Left lobe of liver (tissue), 2 donors: ENCODE results near the gene TMEM30B. TPM values are rescaled to one million over a fixed set of nuclear protein-coding genes. Genes with fewer than 3 reads are reported as not detected.

Experiments
- ATAC-seq: fragments of 200-7000 bp; cut with Tn5 transposase; one replicate; pipeline ENCODE4 v1.9.1; 2020; ENCODE audit warnings: mild to moderate bottlenecking, moderate library complexity
- DNase-seq: peaks from one replicate; pipeline ENCODE4 v3.0.0-alpha.2; 2020; ENCODE audit warnings: low spot score
- total RNA-seq: library from RNA; stranded (reverse); gene quantifications from one replicate; pipeline ENCODE4 v1.2.1, GENCODE V29; 2021
- donor health status: DM: no; HTN: no; CAD: no; lungs with moderate emphysema.
- donor health status: DM: no; HTN: yes; CAD: no.

The TMEM30B gene
- total RNA-seq, 1 donor from 2014 or later: 10.5 TPM

DNA sequence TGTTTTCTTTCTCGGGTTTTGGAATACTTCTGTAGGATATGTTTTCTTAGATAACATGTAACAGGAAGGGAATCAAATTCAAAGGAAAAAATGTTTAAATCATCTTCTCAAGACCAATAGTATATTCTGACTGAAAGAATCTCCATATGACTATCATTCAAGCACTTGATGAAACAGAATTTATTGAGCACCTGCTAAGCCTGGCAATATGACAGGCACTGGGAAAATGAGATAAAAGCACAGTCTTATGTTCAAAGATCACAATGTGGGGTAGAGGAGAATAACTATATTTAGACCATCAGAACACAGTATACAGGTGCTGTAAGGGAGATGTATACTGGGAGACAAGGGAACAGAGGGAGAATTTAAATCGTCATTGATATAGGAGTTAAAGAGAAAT is 19.1 kb upstream of the TMEM30B start:
- DNase-seq (no peak), ATAC-seq (no peak)

DNA sequence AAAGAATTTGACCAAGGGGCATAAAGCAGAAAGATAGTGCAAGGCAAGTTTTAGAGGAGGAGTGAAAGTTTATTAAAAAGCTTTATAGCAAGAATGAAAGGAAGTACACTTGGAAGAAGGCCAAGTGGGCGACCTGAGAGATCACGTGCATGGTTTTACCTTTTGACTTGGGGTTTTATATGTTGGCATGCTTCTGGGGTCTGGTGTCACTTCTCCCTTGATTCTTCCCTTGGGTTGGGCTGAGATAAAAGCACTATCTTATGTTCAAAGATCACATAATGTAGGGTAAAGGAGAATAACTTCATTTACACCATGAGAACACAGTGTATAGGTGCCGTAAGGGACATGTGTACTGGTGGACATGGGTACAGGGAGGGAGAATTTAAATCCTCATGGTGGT is 17.7 kb upstream of the TMEM30B start:
- DNase-seq (no peak), ATAC-seq (no peak)

DNA sequence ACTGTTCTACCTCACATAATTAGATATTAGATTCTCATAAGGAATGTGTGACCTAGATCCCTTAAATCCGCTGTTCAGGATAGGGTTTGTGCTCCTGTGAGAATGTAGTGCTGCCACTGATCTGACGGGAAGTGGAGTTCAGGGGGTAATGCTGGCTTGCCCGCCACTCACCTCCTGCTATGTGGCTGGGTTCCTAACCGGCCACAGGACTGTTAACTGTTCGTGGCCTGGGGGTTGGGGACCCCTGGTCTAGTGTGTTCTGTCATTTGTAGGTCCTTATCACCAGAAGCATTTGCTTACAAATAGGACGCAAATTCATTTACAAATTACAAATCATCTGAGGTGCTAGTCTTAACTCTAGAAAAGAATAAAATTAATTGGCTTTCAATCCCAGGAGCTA is 16.4 kb upstream of the TMEM30B start:
- no peak for DNase-seq
- ATAC-seq: no peak

DNA sequence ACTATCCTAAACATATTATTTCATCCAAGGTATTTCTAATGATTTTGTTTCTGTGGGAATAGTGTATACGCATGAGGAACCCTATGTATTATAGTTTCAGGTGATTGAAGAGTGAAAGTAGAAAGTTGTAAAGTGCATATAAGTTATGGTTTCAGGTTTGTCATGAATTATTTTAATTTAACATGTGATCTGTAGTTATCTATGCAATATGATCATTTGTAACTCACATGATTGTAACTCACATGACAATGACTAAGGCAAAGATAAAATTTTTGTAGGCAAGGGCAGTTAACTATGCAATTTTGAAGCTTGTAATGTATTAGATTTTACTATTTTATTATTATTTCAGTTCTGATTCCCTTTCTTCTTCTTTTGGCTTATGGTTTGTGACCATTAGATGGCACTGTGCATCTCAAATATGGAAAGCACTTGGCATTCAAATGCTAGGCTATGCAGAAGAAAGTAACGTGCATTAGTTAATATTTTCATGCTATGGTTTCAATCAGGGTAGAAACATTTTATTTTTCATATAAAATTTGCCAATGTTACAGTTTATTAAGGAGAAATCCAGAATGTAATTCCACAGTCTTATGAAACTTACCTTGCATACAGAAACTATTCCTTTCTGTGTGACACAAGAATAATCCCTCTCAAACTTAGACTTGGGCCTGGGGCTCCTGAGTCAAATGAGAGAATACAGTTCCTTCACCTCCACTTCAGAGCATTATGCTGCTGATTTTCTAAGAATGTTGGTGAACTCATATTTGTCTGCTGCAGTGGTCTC is 15.8 kb upstream of the TMEM30B start:
- no peak for DNase-seq

DNA sequence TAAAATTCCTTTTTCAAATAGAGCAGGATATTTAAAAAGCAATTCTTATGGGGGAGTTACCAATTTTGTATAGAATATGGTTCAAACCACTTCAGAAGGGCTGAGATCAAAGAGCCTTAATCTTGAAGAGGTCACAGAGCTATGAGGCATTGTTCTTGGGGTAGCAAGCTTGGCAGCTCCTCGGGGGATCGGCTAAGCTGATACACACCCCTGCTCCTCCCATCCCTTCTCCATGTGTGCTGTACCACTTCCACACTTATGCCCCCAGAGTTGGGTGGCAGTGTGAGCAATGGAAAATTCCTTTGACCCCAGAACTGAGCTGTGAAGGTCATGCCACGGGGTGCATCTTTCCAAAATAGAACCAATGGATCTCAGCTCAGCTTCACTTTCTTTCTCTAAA is 15.0 kb upstream of the TMEM30B start:
- no peak for DNase-seq
- no peak for ATAC-seq

More for the DNA sequence above, 15.8 kb upstream of the TMEM30B start:
- ATAC-seq: peak; percentile 76

DNA sequence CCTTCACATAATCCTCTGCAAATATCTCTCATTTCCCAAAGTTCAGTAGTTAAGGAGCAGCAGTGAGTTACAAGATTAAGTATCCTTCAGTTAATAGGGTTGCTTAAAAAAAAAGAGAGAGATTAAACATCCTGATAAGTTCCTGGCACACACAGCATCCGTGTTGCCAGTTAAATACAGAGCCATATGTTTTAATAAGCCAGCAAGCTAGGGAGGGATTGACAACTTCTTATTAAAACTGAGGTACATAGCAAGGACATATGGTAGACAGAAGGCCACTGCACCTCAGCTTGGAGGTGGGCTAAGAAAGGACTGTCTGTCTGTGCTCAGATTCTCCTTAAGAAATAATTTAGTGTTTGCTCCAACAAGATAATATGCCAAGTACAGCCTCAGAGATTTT is 9.6 kb upstream of the TMEM30B start:
- DNase-seq: no peak
- no peak for ATAC-seq

DNA sequence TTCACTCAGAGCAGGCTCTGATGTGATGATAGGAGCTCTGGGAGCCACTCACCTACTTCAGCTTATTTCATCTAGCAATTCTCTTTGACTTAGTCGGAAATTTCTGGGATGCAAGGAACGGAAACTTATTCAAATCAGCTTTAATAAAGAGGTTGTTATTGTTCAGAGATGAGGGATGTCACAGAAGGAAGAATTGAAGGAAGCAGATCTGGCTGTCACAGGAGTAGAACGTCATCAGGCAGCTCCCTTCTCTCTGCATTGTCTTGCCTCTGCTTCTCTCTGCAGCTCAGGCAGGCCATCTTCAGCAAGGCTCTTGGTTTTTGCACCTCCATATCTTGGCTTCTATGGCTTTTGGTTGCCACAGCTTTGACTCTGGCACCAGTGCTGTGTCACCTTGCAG is 7.6 kb upstream of the TMEM30B start:
- peak; percentile 24 for ATAC-seq
- no peak for DNase-seq

DNA sequence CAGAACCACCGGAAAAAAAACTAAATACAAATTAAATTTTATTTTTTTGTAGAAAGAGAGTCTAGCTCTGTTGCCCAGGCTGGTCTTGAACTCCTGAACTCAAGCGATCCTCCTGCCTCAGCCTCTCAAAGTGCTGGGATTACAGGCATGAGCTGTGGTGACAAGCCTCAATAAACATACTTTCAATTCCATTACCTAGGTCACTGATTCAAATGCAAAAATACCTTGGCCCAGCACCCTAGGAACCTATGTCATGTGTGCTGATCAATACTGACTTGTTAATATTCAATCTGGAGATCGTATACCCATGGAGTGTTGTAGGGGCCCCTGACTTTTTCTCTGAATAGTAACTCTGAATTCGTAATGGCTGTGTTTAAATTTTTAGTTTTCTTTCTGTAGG is 7.1 kb upstream of the TMEM30B start:
- ATAC-seq (peak; percentile 60), DNase-seq (no peak)

DNA sequence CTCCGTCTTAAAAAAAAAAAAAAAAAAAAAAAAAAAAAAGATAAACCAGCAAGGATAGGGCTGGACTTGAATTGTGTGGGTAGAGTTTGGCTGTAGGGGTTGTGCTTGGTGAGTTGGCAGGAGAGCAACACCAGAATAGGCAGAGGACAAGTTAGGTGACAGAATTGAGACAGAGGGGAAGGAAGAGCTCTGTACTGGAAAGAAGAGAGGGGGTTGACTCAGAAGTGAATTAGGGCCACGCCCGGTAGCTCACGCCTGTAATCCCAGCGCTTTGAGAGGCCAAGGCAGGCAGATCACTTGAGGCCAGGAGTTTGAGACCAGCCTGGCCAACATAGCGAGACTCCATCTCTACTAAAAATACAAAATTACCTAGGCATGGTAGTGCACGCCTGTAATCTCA is 6.1 kb upstream of the TMEM30B start:
- ATAC-seq: no peak

DNA sequence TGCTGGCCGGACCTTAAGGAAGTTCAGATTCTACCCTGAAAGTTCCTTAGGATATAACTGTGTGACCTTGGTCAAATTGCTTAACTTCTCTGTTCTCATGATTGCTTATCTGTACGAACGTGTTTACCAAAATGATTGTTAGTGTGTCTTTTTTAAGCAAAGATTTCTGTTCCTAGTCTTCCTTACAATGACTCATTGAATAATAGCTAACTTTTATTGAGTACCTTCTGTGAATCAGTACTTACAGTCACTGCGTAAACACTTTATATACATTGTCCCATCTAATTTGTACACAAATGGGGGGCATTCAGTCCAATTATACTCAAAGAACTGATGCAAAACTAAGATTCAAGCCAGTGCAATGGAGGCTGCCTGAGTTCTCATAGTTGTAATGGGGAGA is 4.2 kb upstream of the TMEM30B start:
- no peak for DNase-seq
- no peak for ATAC-seq

More for the DNA sequence above, 6.1 kb upstream of the TMEM30B start:
- no peak for DNase-seq

DNA sequence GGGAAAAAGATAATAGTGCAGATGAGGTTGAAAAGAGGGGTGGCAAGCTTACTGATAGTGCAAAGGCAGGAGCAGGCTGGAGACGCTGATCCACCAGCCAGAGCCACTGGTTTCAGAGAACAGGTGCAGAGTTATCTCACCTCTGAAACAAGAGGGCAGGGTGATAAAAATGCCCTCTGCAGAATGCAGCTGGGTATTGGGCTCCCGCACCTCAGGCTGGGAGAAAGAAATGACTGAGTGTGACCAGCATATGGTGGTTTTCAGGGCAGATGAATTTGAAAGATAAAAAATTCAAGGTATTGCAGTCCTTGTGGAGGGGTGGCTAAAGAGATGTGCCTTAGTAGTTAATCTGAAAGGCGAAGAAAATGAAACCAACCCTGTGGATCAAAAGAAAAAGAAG is 2.9 kb upstream of the TMEM30B start:
- ATAC-seq (no peak), DNase-seq (no peak)

DNA sequence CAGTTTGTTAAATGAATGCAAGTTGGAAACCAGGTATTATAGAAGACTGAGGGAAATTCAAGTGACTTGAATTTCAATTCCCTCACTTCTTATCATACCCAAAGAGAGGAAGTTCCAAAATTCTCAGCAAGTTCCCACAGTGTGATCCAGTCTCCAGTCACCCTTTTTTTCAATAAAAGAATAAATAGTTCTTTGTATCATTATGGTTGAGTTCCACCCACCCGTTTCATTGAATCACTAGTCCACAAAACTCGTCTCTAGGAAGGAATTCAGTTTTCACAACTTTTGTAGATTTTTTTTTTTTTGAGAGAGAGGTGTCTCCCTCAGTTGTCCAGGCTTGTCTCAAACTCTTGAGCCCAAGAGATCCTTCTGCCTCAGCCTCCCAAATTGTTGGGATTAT is 1.6 kb upstream of the TMEM30B start:
- ATAC-seq: no peak

DNA sequence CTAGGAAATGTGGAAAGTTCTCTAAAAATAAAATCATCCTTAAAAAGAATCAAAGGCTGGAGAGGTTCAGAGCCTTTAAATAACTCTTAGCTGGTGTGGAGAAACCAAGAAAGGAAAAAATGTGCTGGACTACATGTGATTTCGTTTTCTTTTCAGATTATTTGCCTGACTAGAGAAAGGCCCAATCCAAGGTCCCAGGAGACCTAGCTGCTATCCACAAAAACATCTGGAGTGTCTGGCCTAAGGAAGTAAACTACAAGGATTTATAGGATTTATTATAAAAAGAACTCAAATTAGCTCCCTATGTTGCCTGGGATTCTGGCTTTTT is 774 bp upstream of the TMEM30B start:
- DNase-seq: no peak
- no peak for ATAC-seq

More for the DNA sequence above, 1.6 kb upstream of the TMEM30B start:
- DNase-seq: no peak

DNA sequence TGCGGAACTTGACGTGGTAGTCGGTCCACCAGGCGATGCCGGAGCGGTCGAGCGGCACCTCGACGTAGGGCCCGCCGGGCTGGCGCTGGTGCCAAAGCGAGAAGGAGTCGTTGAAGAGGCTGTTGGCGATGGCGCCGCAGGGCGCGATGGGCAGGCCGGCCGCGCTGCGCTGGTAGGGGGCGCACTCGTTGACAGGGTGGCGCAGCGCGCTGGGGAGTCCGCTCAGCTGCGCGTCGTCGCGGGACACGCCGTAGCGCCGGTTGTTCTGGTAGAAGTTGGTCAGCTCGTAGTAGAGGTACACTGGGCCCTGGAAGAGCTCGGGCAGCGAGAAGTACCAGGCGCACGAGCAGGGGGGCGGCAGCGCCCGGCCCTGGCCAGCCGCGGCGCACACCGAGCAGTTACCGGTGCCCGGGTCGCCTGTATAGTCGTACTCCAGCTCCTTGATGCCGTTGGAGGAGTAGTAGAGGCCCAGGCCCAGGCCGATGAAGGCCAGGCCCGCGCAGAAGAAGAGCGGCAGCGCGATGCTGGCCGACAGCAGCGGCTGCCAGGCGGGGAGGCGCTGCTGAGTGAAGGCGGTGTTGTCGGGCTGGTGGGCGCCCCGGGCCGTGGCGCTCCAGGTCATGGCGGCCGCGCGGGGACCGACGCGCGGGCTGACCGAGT is 482 bp downstream of the TMEM30B start:
- ATAC-seq (peak; percentile 84), DNase-seq (peak; percentile 80)

DNA sequence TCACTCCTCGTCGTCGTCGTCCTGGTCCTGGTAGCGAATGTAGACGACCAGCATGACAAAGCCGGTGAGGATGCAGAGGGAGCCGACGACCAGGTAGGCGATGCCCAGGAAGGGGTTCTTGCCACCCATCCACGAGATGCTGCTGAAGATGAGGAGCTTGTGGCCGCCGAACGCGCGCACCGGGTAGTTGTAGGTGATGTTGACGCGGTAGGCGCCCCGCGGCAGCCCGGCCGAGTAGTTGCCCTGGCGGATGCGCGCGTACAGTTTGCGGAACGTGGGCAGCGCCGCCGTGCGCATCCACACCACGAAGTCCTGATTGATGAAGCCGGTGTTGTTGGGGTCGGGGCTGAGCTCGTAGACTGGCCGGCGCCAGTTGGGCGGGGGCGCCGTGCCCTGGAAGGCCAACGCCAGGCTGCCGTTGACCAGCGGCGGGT is 1.0 kb downstream of the TMEM30B start:
- DNase-seq (no peak), ATAC-seq (peak; percentile 37)

DNA sequence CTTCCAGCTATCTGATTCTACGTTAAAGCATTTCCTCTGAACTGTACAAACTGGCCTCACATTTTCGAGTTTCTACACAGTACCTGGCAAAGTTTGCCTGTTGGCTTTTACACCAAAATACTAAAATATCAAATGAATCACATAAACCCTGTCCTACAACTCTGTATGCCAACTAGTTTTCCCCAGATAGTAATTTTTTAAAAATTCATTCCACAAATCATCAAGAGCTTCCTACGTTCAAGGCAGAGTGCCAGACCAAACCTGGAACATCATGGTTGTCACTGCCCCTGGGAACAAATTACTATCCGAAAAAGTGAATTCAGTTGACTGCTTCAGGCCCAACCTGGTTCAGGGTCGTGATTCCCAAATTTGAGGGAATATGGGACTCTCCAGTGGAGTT is 2.1 kb downstream of the TMEM30B start:
- no peak for DNase-seq
- ATAC-seq: no peak

DNA sequence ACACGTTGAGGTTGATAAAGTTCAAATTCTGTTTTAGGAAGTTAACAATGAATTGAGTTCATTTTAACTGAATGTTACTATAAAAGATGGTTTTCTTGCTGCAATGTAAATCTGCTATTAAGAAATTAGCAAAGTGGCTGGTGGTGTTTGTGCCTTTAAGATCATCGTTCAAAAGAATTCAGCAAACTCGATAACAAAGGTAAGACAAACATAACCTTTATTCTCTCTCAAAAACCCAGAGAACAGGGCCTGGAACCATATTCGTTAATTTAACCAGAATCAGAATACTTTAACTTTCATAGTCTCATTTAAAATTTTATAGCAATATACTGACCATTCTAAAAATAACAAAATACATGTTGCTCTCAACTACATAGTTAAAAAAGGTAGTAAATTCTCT is 3.4 kb downstream of the TMEM30B start:
- DNase-seq (no peak), ATAC-seq (peak; percentile 46)

DNA sequence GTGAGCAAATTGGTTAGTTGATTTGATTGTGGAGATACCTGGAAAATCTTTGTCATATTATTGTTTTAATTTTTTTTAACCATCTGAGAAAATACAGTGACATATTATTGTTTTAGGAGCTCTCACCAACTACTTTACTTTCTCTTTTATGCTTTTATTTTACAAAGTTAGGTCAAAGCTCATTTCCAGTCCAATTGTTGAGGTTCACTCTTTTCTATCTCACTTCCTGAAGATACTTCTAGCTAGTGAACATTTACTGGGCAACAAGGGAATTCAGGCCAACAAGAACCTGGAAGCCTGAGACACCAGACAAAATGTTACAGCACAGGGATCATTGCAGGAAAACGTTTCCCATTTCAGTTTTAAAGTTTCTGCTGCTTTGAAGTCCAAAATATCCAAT is 3.9 kb downstream of the TMEM30B start:
- ATAC-seq: no peak
- DNase-seq: no peak

DNA sequence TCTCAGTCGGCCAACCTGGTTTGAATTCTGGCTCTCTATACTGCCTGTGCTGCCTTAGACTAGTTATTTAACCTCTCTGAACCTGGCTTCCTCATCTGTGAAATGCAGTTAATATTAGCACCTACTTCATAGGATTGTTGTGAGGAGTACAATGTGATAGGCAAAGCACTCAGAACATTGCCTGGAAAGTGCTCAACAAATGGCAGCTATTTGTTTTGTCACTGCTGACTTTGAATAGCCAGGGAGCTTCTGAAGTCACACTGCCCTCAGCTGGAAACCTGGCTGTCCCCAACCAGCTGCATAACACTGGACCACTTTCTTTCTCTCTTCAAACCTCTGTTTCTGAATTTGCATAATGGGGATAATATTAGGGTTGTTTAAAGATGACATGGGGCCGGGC is 9.6 kb downstream of the TMEM30B start:
- no peak for DNase-seq
- ATAC-seq: no peak

DNA sequence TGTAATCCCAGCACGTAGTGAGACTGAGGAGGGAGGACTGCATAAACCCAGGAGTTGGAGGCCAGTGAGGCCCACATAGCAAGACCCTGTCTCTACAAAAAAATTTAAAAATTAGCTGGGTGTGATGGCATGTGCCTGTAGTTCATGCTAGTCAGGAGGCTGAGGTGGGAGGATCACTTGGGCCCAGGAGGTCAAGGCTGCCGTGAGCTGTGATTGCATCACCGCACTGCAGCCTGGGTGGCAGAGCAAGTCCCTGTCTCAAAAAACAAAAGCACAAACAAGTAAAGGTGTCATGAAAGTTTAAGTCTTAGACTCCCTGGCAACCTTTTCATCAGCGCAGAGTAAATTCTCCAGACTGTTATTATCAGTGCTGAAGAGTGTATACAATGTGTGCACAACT is 10.4 kb downstream of the TMEM30B start:
- no peak for DNase-seq
- no peak for ATAC-seq

DNA sequence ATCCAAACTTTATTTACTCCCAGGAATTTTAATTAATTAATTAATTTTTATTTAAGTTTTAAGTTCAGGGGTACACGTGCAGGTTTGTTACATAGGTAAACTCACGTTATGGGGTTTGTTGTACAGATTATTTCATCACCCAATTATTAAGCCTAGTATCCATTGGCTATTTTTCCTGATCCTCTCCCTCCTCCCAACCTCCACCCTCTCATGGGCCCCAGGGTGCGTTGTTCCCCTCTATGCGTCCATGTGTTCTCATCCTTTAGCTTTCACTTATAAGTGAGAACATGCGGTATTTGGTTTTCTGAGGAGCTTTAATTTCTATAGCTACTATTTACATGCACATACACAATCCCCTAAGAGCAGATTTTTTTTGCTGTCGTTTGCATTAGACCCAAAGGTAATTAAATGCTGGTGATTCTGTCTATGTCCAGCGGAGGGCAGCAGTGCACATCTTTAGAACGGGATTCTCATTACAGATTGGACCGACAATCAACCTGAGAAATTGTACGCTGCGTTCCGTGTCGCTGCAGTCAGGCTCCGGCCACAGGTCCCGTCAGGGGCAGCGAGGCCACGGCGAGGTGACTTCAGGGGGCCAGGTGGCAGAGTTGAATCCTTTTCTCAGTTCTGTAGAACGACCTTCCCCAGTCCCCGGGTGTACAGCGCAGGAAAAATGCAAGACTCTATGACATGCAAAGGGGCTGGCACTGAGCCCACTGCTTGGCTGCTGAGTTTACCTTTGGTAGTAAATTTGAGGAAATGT is 11.6 kb downstream of the TMEM30B start:
- ATAC-seq: peak; percentile 99
- DNase-seq: peak; percentile 82

DNA sequence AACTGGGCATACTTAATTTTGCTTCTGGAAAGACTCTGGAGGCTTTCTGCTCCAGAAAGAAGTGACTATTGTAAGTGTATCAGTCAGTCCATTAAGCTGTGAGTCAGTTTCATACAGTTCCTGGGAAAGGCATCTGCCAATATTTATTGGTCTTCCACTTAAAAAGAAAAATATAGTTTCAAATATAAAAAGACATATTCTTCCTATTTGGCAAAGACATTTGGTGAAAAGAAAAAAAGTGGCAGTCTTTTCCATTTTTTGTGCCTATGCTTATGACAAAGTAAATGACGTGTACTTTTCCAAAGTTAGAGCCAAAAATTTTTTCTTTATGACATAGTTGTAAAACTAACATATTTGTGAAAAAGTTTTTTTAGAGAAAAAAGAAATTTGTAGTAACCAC is 12.3 kb downstream of the TMEM30B start:
- no peak for DNase-seq
- no peak for ATAC-seq
